ENCODE results near the gene ROPN1.

- TF ChIP-seq FOXA1 (IDR thresholded peaks at IDR 0.05) (no peak), SP1 (IDR thresholded peaks at IDR 0.05) (no peak), NFRKB (IDR thresholded peaks at IDR 0.05) (no peak)
Observed at GRCh38 chr3:123984957-123985356, 7.0 kb downstream of the ROPN1 start.

Measured in HEK293T (cell line).